GM23248 (cell line): ENCODE measurements around the gene UAP1L1.

ENCODE experiments used
- EZH2 ChIP-seq: fragments of 200-600 bp; sonication (generic); IDR thresholded peaks from 2 replicates; pipeline ENCODE4 v1.6.1; 2018; ENCODE audit warnings: antibody characterized with exemption, mild to moderate bottlenecking; ENCODE audit not compliant: insufficient read depth, poor library complexity, severe bottlenecking
- EZH2phosphoT487 ChIP-seq: fragments of 200-600 bp; sonication (generic); IDR thresholded peaks from 2 replicates; pipeline ENCODE4 v1.6.1; 2018; ENCODE audit warnings: antibody characterized with exemption, moderate library complexity, mild to moderate bottlenecking, low read depth; ENCODE audit not compliant: insufficient read depth

DNA sequence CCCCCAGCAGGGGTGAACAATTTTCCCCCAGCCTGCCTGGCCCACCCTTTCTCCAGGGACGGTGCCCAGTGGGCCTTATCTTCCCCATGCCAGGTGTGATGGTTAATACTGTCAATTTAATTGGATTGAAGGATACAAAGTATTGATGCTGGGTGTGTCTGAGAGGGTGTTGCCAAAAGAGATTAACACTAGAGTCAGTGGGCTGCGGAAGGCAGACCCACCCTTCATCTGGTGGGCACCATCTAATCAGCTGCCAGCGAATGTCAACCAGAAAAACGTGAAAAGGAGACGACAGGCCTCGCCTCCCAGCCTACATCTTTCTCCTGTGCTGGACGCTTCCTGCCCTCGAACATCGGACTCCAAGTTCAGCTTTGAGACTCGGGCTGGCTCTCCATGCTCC lies 39.8 kb upstream of the UAP1L1 start:
- TF ChIP-seq EZH2 (no peak), EZH2phosphoT487 (no peak)
